AG10803 (cell line): ENCODE data around the gene STX17.
A peak's percentile ranks its signal among the peaks of the same experiment; 100 is the strongest.

Source experiments
- DNase-seq: peaks from one replicate; pipeline ENCODE4 v3.0.0; 2010; ENCODE audit warnings: low read depth
- H3K4me3 ChIP-seq: 2 replicates; pipeline ENCODE4 v1.5.1; 2011; ENCODE audit warnings: mild to moderate bottlenecking, low read length, control low read depth
- CTCF ChIP-seq: conservative IDR thresholded peaks from 2 replicates; pipeline ENCODE4 v1.5.1; 2011; ENCODE audit warnings: mild to moderate bottlenecking, low read length, control low read depth, inconsistent platforms

Gene STX17

GRCh38 chr9:99921875-99922710 lies 15.6 kb downstream of the STX17 start:
- no peak for DNase-seq
- no peak overlapping the region for H3K4me3 ChIP-seq
- no peak for TF ChIP-seq CTCF

- DNase-seq: no peak
- no peak for TF ChIP-seq CTCF
- H3K4me3 ChIP-seq: no peak overlapping the region
Observed at GRCh38 chr9:99922711-99923030, 16.2 kb downstream of the STX17 start.

DNA sequence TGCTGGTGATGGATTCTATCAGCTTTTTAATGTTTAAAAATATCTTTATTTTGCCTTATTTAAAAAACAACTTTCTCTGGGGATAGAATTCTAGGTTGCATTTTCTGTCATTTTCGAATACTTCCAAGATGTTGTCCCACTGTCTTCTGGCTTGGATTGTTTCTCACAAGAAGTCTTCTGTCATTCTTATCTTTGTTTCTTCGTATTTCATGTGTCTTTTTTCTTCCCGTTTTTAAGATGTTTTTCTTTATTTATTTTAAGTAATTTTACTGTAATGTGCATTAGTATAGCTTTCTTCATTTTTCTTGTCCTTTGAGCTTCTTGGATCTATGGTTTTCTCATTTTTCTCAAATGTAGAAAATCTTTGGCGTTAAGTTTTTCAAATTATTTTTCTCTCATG lies 19.1 kb downstream of the STX17 start:
- no peak overlapping the region for H3K4me3 ChIP-seq
- no peak for TF ChIP-seq CTCF
- no peak for DNase-seq

DNA sequence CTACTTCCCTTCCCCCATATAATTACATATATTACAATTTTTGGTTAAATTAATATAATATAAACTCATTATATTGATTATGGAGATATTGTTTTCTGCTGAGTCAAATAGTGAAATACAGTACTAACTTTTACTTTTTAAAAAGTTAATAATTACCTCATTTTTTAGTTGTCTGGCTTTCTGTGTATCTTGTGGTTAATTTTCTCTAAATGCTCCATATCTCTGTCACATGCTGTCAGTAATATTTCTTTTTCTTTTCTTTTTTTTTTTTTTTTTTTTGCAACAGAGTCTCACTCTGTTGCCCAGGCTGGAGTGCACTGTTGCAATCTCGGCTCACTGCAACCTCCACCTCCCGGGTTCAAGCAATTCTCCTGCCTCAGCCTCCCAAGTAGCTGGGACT lies 23.2 kb downstream of the STX17 start:
- no peak for DNase-seq
- no peak for TF ChIP-seq CTCF
- no peak overlapping the region for H3K4me3 ChIP-seq

DNA sequence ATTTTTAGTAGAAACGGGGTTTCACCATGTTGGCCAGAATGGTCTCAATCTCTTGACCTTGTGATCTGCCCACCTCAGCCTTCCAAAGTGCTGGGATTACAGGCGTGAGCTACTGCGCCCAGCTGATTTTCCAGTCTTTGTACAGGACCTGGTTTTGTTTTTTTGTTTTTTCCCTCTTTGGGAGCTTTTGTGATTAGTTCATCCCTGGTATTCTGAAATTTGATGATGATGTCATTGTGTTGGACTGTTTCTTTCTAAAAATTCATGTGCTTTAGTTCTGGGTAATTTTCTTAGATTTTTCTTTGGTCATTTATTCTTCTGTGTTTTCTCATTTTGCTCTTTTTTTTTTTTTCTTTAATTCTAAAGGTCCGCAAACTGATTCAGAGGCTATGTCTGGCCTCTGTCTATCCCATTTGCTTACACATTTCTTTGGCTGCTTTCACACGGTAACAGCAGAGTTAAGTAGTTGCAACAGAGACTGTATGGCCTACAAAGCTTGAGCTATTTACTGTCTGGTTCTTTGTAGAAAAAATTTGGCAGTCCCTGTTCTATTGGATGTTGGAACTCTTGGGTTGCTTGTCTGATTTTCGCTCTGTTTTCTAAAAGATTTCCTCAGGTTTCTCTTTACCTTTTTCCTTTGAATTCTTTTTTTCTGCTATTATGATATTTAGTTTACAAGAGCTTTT lies 24.8 kb downstream of the STX17 start:
- DNase-seq: peak; percentile 33
- TF ChIP-seq CTCF: no peak
- H3K4me3 ChIP-seq: no peak overlapping the region

GRCh38 chr9:99936947-99937587 lies 30.6 kb downstream of the STX17 start:
- H3K4me3 ChIP-seq: no peak overlapping the region
- no peak for DNase-seq
- TF ChIP-seq CTCF: no peak
